ENCODE measurements around the gene RNF144A. TPM values are rescaled to one million over a fixed set of nuclear protein-coding genes. Genes with fewer than 3 reads are reported as not detected.
"Not testable (repeated sequence)": the region's sequence is repeated elsewhere in the genome, so short reads cannot be mapped to it uniquely, and the experiment has no call there.

Gene RNF144A
- total RNA-seq, 1 donor from 2014 or later = 15.4 TPM

DNA sequence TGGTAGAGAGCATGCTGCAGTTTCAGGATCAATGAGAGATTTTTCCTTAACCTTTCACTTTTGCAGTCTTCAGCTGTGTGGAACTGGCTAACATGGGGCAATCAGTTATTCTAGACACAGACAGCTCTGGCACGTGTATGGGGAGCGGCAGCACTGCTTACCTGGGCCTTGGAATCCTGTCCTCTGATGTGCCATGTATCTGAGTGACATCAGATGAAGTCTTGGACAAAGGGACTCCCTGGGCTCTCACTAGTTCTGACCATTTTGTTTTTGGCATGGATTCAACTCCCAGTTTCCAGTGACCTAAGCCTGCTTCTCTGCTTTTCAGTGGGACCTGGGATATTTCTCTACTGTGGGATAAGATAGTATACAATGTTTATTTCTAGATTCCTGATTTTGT, 54.3 kb downstream of the RNF144A start:
- DNase-seq (ENCODE audit: low spot score) = no peak

DNA sequence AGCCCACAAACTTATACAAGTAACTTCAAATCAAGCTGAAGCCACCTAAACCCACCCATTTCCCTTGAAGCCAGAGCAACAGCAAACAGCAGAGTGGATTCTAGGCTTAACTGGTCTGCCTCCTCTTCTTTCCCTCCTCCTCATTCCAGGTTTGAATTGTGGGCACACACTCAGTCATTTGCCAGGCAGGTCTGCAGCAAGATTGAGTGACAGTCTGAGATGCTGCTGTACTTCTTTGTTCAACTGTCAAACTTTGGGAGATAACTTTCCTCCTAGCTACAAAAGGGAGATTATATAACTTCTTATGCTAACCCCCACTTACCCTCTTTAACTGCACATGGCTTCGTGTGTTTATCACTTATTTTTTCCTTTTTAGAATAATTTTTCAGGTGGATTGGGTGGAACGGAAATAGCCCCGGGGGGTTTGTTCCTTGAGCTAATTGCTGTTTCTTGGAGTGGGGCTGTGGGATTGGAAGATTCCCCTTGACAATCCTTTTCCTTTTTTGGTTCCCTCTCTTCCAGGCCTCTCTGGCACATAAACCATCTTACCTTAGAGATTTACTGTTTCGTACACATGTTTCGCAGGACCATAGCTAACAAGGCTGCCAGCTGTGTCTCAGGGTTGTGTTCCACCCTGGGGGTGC, 55.0 kb downstream of the RNF144A start:
- DNase-seq (ENCODE audit: low spot score) = no peak

DNA sequence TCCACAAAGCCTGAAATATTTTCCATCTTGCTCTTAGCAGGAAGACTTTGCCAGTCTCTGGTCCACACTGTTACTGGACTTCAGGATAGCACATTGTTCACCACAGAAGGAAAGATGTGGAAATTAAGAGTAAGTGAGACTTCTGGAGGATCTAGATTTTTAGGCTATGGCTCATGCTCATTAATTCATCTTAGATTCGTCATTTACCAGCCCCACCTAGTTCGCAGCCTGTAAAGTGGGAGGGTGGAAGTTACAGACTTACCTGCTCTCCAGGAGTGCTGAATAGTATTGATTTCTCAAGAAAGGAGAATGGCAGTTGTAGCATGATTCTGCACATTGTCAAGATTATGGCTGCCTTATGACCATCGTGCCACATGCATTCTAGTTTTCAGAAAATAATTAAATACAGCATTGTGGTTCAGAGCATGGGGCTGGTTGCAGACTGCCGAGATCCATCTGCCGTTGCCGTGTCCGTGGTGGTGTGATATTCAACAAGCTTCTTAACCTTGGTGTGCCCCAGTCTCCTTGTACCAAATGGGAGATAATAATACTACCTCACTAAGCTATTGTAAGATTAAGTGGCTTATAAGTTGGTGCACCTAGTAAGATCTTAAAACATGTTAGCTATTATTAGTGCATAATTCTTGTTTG, 56.8 kb downstream of the RNF144A start:
- DNase-seq (ENCODE audit: low spot score) = no peak

DNA sequence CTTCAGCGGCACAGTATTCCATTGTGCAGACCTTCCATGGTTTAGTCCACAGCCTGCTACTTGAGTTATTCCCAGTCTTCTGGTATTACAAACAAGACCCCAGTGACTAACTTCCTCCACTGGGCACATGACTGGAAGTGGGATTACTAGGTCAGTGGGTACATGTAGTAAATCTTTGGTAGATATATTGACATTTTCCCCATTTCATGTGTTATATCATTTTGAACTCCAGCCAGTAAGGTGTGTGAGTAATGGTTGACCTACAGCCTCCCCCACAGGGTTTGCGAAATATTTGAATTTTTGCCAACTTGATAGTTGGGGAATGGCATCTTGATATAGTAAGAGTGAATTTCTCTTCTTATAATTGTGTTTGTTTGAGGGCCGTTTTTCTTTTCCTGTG, 58.8 kb downstream of the RNF144A start:
- DNase-seq (ENCODE audit: low spot score) = peak; percentile 22

DNA sequence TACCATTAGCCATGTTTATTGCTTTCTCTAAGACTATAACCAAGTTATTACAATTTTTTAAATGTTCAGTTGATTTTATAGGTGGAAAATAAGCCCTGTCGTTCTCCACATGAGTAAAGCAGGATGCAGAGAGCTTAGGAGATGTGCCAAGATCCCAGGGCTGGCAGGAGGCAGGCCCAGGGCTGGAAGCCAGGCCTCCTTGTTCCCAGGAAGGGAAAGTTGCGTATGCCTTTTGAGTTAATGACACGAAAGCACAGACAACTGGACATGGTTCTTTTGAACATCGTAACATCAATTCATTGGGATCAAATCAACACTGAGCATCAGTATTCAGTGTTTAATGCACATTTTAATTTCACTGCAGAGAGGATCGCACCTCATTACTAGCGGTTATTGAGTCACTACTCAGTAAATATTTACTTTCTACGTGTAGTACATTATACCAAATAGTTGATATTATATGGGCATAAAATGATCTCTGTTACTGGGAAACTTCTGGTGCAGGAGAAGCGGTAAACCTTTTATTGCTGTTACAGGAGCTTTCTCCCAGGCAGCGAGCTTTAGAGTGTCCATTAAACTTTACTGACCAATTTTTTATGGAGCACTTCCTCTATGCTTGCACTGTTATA, 60.0 kb downstream of the RNF144A start:
- peak; percentile 62 for DNase-seq (ENCODE audit: low spot score)

DNA sequence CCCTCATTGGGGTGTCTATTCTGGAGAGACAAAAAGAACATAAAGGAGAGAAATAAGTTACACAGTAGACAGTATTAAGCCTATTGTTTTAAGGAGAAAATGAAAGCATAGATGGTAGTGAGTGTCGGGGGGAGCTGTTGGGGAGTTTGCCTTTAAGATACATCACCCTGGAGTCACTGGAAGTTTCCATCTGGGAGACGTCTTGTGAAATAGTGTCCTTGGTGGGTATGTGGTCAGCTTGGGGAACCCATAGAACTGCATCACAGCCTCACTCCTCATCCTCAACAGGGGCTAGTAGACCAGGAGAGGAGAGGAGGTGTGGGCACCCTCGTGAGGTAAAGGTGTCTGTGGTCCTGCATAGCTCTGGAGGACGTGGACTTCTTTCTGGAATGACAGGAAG, 60.6 kb downstream of the RNF144A start:
- no peak for DNase-seq (ENCODE audit: low spot score)

DNA sequence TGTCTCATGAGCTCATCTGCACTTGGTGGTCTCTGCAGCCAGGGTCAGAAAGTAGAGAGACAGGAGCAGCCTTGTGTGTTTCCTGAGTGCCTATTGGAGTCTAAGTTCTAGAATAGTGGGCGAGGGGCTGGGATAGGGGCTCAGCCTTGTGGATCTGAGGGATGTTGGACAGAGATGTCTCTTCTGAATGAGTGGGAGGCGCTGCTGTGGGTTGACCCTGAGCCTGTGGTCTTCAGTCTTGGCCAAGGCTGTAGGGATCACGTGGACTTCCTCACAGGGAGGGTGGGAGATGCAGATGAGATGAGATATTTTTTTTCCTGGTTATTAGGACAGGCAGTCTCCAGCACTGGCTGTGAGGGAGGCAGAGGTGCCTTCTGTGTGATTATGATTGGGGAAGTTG, 61.8 kb downstream of the RNF144A start:
- no peak for DNase-seq (ENCODE audit: low spot score)

DNA sequence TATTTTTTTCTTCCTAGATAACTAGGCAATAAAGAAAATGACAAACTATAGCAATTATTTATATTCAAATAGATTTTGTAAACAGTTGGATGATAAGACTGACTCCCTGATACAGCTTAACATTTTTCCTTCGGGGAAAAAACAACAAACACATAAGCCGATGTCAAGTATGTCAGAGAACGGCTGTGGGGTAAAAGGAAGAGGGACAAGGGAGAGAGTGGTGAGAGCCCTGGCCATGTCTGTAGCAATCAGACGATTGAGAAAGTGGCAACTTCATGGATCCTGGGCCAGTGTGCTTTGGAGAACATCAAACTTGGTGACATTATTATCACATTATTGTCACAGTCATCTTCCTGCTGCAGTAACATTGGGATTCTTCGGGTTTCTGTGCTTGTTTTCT, 65.2 kb downstream of the RNF144A start:
- no peak for DNase-seq (ENCODE audit: low spot score)

DNA sequence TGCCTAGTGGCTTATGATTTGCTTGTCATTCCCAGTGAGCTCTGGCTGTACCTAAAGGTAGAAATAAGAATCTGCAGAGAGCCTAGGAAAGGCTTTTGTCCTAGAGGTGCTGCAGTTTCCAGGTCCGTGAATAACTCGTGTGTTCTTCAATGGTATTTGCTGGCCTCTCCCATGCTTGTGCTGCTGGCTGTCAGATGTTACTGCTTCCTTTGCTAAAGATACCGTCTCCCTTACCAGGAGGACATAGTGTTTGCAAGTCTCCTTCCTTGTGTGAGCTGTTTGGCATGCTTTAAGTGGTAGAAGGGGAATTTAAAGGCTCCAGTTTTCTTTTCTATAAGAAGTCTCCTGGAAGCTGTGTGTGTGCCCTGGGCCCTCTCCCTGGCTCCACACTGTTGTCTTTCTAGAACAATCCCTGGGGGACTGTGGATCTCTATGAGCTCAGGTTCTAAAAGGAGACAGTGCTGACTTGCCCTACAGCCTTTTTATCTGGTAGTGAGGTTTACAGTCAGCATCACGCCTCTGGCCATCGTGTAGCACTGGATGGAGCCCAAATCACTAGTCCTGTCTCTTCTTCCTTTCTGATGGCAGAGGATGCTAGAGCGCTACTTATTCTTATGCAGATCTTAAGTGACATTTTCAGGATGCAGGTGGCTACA, 65.8 kb downstream of the RNF144A start:
- no peak for DNase-seq (ENCODE audit: low spot score)

DNA sequence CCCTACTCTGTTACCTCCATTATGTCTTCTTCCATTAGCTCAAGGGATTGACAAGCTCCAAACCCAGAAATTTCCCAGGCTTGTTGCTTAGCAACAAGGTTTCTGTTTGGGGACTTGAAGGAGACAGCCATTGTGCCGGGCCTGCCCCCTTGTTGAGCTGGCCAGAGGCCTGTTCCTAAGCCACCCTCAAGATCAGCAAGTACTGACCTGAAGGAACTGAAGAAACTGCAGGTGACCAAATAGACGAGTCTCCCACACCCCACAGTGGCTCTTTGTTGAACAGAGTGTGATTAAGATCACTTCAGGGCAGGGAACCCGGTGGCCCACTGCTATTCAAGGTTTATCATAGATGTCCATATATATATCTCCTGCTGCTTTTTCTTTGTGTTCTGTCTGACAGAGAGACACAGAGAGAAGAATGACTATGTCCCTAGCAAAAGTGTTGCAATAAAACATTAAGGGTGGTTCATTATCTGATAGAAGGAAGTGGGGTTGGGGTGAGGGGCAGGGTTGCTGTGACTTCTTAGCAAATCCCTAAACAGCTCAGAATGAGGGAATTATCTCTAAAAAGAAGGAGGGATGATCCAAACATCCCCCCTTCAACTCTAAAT, 69.2 kb downstream of the RNF144A start:
- DNase-seq (ENCODE audit: low spot score) = no peak

DNA sequence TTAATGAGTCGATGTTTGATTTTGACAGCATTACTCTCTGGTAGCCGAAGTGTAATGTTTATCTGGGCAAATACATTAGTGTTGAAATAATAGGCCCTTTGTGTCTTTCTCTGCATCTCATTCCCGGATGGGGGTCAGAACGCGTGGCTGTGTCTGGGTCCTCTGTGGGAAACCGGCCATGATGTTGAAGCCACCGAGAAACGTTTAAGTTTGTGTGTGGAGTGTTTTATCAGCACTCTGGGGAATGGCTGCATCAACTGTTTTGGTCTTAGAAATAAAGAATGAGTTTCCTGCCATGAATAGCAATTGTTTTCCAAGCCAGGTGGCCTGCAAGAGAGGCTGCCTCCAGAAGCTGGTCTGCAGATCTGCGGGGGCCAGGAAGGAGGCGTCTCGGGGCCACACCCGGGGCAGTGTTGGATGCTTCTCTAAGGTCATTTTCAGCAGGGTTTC, 69.7 kb downstream of the RNF144A start:
- no peak for DNase-seq (ENCODE audit: low spot score)

DNA sequence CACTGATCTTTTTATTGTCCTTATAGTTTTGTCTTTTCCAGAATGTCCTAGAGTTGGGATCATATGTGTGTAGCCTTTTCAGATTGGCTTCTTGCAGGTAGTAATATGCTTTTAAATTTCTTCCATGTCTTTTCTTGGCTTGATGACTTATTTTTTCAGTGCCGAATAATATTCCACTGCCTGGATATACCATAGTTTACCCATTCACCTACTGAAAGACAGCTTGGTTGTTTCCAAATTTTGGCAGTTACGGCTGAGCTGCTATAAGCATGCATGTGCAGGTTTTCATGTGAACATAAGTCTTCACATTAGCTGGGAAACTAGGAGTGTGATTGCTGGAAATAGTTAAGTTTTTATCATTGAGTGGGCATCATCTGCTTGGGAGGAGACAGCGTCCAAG, 73.7 kb downstream of the RNF144A start:
- DNase-seq (ENCODE audit: low spot score) = no peak

DNA sequence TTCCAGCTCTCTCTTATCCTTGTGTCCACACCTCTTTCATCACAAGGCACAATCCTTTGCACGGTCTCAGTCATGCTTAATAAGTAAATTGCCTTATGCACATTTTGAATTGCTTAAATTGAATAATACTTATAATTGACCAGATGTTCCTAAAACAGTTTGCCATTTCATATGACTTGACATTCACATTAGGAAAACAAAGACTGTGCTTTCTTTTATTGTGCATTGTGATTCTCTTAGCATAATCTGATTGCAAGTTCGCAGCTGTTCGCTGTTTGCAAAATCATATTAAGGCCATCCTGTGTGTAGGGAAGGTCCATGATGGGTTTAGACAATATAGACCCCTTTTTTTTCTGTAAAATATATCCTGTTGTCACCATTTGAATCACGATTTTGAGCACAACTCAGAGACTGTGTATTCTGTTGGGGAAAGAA, 75.6 kb downstream of the RNF144A start:
- no peak for DNase-seq (ENCODE audit: low spot score)

DNA sequence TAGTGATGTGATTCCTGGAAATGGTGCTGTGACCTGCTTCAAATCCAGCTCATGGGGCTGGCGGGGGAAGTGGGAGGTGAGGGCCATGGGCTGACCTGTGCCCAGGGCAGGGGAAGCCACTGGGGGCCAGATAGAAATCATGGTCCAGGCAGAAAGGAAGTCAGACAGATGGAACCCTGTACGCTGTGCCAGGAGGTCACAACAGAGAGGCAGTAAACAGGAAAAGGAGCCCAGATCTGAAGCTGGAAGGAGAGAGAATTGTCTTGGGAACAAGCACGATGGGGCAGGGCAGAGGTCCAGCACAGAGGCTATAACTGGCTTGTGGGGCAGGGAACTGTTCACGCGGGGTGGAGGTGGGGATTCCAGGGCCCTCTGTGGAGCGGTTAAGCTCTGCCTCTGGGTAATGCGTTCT, 76.0 kb downstream of the RNF144A start:
- no peak for DNase-seq (ENCODE audit: low spot score)

DNA sequence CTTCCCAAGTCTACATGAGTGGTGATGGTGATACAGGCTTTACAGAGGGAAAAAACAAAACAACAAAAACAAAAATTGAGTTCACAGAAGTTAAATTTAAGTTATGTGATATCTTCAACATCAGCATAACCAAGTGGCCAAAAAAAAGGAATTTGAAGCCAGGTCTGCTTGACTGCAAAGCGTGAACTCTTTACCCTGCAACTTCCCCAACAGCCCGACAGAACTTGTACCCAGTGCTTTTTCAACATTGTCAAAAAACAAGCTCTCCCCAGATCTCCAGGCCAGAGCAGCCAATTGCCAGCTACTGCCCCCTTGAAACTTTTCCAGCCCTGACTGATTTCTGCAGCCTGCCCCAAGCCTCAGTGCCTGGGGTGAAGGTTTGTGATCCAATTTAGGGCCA, 76.7 kb downstream of the RNF144A start:
- DNase-seq (ENCODE audit: low spot score) = no peak

DNA sequence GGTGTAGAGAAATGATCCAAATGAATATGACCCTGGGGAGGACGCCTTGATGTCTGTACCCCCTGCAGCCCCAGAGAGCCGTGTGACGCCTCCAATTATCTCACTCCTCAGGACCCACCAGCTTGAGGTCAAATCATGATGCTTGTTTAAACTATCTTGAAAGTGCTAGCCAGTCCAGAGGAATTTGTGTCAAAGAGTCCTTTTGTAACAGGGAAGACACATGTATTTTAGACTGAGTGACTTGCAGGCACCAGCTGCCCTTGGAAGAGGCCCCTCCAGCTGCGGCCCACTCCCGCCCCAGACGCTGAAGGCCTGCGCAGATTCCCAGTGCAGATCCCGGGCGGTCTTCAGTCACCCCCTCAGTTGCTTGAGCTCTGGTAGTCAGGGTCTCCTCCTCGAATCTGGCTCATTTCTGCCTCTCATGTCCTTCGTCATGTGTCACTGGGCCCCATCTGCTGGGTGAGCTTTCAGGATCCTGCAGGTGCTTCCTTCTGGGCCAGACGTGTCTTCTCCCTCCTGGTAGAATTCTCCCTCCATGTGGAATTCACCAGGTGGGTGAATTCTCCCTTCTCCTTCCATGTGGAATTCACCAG, 77.4 kb downstream of the RNF144A start:
- no peak for DNase-seq (ENCODE audit: low spot score)

DNA sequence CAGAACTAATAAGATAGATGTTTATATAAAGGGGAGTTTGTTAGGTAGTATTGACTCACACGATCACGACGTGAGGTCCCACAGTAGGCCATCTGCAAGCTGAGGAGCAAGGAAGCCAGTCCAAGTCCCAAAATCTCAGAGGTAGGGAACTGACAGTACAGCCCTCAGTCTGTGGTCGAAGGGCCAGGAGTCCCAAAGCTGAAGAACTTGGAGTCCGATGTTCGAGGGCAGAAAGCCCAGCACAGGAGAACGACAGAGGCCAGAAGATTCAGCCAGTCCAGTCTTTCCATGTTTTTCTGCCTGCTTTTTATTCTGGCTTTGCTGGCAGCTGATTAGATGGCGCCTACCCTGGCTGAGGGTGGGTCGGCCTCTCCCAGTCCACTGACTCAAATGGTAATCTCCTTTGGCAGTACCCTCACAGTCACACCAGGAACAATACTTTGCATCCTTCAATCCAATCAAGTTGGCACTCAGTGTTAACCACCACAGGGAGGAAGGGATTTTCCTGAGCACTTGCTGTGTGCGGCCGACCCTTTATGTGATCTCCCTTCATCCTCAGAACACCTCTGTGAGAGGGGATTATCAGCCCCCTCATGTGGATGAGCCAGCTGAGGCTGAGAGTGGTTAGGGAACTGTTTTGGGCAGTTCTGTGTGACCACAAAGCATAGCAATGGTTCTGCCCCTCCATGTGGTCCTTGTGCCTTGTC, 78.3 kb downstream of the RNF144A start:
- DNase-seq (ENCODE audit: low spot score) = no peak

DNA sequence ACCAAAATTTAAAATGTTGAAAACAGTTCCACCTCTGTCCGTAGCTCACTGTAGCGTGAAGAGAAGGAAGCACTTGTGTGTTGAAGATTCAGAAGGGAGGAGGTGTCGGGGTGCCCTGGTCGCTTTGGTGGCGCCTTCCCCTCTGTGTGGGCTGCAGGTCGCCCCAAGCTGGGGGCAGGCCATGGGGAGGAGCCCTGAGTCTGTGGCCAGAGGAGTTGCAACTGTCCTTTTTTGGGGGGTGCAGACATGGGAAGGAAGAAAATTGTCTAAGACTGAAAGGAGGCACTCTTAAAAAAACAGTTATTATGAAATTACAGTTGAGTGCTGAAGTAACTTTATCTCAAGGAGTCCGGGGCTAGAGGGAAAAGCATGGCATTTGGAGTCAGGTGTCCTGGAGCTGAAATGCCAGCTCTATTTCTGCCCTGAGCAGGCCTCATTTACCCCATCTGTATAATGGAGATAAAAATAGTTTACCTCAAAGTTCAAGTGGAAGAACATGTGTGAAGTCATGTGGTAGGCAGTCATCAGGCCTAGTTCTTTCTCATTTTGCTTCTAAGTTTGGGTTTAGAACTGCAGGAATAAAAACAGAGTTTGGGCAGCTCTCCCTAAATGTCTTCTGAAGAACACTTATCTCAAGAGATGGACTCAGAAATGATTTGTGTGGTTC, 82.1 kb downstream of the RNF144A start:
- DNase-seq (ENCODE audit: low spot score) = no peak

DNA sequence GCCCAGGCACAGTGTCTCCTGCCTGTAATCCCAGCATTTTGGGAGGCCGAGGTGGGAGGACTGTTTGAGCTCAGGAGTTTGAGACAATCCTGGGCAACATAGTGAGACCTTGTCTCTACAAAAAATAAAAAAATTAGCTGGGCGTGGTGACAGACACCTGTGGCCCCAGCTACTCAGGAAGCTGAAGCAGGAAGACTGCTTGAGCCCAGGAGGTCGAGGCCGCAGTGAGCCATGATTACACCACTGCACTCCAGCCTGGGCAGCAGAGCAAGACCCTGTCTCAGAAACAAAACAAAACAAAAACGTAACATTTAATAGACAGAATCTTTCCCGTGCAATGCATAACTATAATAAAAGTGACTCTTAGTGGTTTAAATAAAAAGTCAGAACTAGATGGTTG, 84.2 kb downstream of the RNF144A start:
- not testable (repeated sequence) for DNase-seq (ENCODE audit: low spot score)

DNA sequence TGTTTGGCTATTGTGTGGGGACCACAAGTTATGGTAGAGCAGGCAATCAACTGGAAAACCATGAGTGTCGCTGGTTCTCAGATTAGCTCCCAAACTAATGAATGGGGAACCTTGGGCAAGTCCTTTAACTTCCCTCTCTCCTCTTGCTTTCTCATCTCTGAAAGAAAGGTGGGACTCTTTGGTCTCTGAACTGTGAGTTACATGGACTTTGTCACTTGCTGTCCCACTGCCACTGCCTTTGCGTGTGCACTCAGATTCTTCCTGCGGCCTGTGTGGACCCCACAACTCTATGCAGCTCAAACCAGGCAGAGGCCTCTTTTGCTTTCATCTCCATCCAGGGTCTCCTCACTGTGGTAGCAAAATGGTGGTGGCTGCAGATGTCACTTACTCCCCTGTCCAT, 86.7 kb downstream of the RNF144A start:
- DNase-seq (ENCODE audit: low spot score) = no peak

DNA sequence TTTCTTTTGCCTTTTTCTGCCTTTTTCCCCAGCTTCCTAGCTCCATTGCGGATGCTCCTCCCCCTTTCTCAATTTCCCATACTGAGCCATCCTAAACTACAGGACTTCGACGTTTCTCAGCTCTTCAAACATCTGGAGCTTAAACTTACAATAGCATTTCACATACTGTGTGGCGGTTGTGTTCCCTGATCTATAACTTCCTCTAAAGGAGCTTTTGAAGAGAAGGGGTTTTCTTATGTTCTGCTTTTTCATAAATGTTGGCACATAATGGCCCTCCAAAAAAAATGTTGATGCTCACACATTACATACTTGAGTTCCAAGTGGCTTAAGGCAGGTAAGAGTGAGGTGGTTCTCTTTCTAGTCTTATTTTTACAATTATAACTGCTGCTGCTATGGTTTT, 87.4 kb downstream of the RNF144A start:
- no peak for DNase-seq (ENCODE audit: low spot score)

All from mucosa of gallbladder (tissue), 1 donor.